HFFc6 (cell line): ENCODE results near the gene DOP1B. TPM values are rescaled to one million over a fixed set of nuclear protein-coding genes. Genes with fewer than 3 reads are reported as not detected.

Experiments used
- DNase-seq: peaks from one replicate; pipeline ENCODE4 v3.0.0-alpha.2; 2018
- H3K27ac Mint-ChIP-seq: 2 replicates; pipeline ENCODE4 v1.8.0; 2020; ENCODE audit warnings: mild to moderate bottlenecking, mixed read lengths
- H3K27me3 Mint-ChIP-seq: 2 replicates; pipeline ENCODE4 v1.8.0; 2021; ENCODE audit warnings: mild to moderate bottlenecking, moderate library complexity, mixed read lengths; ENCODE audit not compliant: insufficient read depth
- H3K36me3 Mint-ChIP-seq: 2 replicates; pipeline ENCODE4 v1.8.0; 2021; ENCODE audit warnings: low read depth, mixed read lengths
- H3K4me1 Mint-ChIP-seq: 2 replicates; pipeline ENCODE4 v1.8.0; 2020; ENCODE audit warnings: low read depth, mixed read lengths
- H3K4me3 Mint-ChIP-seq: 2 replicates; pipeline ENCODE4 v1.8.0; 2020; ENCODE audit warnings: mild to moderate bottlenecking, moderate library complexity, mixed read lengths
- H3K9me3 Mint-ChIP-seq: 2 replicates; pipeline ENCODE4 v1.8.0; 2020; ENCODE audit warnings: mild to moderate bottlenecking, mixed read lengths
- CTCF ChIP-seq: fragments of 200-600 bp; sonication (generic); IDR thresholded peaks from 2 replicates; pipeline ENCODE4 v1.5.0; 2021; ENCODE audit warnings: antibody characterized with exemption, mild to moderate bottlenecking
- total RNA-seq, 6 experiments: library from RNA; stranded (reverse); fragmentation: NEBNext Ultra II Directional; extraction: Animal tissue kit (Norgen Biotek cat#: 25700); gene quantifications; 2 replicates in 1 of 6; 3 replicates in 5 of 6; pipeline ENCODE4 v1.2.3, GENCODE V29; 2021

The DOP1B gene
- total RNA-seq, 6 experiments from 2014 or later = 13.2 to 19.4 (median 15.3) TPM

- no peak for TF ChIP-seq CTCF
- H3K9me3 Mint-ChIP-seq = no peaks in the 10 kb centered on the region
- no peak overlapping the region for H3K4me3 Mint-ChIP-seq
- DNase-seq = no peak
- peaks cover 13% of the 10 kb centered on the region for H3K4me1 Mint-ChIP-seq
- H3K27ac Mint-ChIP-seq = no peak overlapping the region
- H3K27me3 Mint-ChIP-seq = no peaks in the 10 kb centered on the region
- H3K36me3 Mint-ChIP-seq = peaks cover 14% of the 10 kb centered on the region
These were observed 14.7 kb downstream of the DOP1B start for GRCh38 chr21:36171336-36171735.

- Mint-ChIP-seq H3K27me3 (no peaks in the 10 kb centered on the region), H3K27ac (no peak overlapping the region), H3K4me1 (peaks cover 8% of the 10 kb centered on the region), H3K4me3 (no peak overlapping the region), H3K36me3 (peaks cover 14% of the 10 kb centered on the region), H3K9me3 (no peaks in the 10 kb centered on the region)
- no peak for DNase-seq
- TF ChIP-seq CTCF = no peak
These were observed 15.2 kb downstream of the DOP1B start for GRCh38 chr21:36171741-36172331.

GRCh38 chr21:36174780-36175179 is 18.2 kb downstream of the DOP1B start:
- peaks cover 14% of the 10 kb centered on the region; the same call in 1 of the 2 replicates for H3K4me1 Mint-ChIP-seq
- no peaks in the 10 kb centered on the region for H3K9me3 Mint-ChIP-seq
- TF ChIP-seq CTCF = no peak
- no peak for DNase-seq
- H3K27me3 Mint-ChIP-seq = no peaks in the 10 kb centered on the region
- H3K27ac Mint-ChIP-seq = no peak overlapping the region
- peaks cover 11% of the 10 kb centered on the region for H3K36me3 Mint-ChIP-seq
- H3K4me3 Mint-ChIP-seq = no peak overlapping the region

GRCh38 chr21:36175771-36176565 is 19.3 kb downstream of the DOP1B start:
- TF ChIP-seq CTCF = no peak
- peaks cover 14% of the 10 kb centered on the region; the same call in 1 of the 2 replicates for H3K4me1 Mint-ChIP-seq
- no peak for DNase-seq
- H3K4me3 Mint-ChIP-seq = no peak overlapping the region
- H3K27me3 Mint-ChIP-seq = no peaks in the 10 kb centered on the region
- no peaks in the 10 kb centered on the region for H3K9me3 Mint-ChIP-seq
- no peak overlapping the region for H3K27ac Mint-ChIP-seq
- peaks cover 8% of the 10 kb centered on the region; the same call in 1 of the 2 replicates for H3K36me3 Mint-ChIP-seq

- H3K9me3 Mint-ChIP-seq = no peaks in the 10 kb centered on the region
- TF ChIP-seq CTCF = no peak
These were observed 21.7 kb downstream of the DOP1B start for GRCh38 chr21:36178349-36178748.

More at GRCh38 chr21:36178349-36178748, 21.7 kb downstream of the DOP1B start:
- Mint-ChIP-seq H3K4me1 (peaks cover 9% of the 10 kb centered on the region; the same call in 1 of the 2 replicates), H3K36me3 (peaks cover 8% of the 10 kb centered on the region; the same call in 1 of the 2 replicates), H3K4me3 (no peak overlapping the region), H3K27me3 (no peaks in the 10 kb centered on the region), H3K27ac (no peak overlapping the region)
- DNase-seq = no peak
